ENCODE data around the gene ADGRL2.

The ADGRL2 gene

DNA sequence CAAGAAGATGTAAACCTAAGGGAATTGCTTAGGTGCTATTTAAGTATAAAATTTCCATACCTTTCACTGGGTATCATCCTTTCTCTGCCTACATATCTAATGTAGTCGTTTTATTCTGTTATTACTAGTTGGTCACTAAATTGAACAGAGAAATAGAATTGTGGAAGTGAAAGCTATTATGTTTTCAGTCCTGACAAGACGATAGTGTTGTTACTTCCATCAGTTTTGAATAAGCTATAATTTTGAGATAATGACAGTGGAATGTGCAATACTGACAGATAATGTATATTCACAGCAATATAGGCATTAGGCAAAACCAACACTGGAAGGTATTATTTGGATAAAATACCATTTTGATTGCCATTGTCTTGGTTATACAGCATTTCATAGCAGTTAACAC, 181.8 kb downstream of the ADGRL2 start:
- DNase-seq (ENCODE audit: low read depth) = no peak

DNA sequence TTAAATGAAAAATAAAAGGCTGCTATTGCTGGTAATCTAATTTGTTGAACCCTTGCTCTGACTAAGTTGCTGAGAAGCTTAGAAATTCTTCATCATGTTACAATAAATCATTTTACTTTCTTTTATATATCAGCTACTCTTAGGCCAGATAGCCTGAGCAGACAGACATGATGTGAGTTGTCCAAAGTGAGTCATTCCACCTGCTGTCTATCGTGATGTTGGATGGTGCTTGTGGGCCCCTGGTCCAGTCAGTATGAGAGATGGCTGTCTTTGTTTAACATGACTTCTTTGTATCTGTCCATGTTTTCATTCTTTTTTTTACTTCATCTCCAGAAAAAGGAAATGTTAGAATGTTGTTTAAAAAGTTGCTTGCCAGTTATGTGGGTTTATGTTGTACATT, 188.8 kb downstream of the ADGRL2 start:
- no peak for DNase-seq (ENCODE audit: low read depth)

DNA sequence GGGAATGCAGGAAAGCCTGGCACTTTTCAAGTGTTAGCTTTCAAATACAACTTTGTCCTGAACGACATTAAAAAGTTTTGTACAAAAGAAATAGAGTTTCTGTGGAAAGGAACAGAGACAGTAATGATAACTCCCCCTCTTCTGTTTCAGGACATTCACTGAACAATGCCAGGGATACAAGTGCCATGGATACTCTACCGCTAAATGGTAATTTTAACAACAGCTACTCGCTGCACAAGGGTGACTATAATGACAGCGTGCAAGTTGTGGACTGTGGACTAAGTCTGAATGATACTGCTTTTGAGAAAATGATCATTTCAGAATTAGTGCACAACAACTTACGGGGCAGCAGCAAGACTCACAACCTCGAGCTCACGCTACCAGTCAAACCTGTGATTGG, 189.5 kb downstream of the ADGRL2 start:
- DNase-seq (ENCODE audit: low read depth) = no peak

DNA sequence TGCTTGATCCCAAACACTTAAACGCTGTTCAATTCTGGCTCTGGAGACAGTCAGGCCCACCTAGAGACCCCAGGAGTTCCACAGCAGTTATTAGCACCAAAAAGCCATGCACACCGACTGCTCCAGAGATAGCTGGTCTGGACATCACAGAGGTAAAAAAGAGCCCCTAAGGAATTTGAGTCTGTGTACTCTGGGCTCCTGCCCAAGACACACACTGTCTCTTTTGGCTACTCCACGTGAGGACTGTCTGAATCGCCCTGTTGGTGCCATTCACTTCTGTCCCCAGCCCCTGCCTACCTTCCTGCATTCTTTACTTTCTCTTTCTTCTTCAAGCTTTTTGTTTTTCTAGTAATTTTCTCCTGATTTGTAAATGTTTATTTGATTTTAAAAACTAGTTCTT, 197.4 kb downstream of the ADGRL2 start:
- DNase-seq (ENCODE audit: low read depth) = no peak

DNA sequence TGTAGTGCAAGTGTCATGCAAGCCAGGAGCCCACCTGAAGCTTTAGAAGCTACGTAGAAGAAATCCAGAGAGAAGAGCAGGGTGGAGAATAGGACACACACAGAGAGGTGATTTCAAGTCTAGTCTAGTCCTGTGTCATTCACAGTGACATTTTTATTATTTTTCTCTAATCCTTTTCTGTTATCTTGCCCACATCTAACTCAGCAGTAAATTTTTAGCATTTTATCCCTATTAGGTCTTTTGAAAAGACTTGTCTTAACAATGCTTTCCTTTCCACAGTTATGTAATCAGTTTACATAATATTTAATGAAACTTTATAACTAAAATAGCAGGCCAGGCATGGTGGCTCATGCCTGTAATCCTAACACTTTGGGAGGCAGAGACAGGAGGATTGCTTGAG, 198.6 kb downstream of the ADGRL2 start:
- DNase-seq (ENCODE audit: low read depth) = no peak

DNA sequence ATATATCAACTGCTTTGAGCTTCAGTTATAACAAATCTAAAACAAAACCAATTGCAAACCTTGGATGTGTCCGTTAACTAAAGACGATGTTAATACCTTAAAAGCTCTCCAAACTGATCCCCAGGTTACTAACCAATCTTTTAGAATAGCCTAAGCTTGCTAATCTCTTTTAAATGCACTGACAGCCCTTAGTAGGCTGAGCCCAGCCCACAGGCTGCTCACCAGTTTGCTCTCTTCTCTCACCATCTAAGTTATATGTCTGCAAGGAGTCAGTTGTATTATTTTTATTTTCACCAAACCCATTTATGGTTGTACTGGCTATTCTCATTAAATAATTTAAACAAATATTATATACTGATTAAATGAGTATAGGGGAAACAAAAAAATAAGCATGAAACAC, 199.5 kb downstream of the ADGRL2 start:
- no peak for DNase-seq (ENCODE audit: low read depth)

DNA sequence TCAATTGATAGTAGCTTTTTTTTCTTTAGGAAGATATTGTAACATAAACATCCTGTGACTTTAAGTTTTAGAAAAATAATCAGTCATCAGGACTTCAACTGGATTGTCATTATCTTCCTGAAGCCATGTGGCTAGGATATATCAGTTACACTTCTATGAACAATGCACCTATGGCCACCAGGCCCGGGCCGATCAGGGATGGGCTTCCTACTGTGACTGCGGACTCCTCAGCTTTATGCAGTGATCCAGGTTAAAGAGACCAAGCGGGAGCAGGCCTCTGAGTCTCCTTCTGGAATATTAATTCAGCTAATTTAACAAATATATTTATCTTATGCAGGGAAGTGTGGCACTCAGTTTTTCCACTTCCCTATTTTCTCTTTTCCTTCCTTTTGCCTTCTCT, 200.6 kb downstream of the ADGRL2 start:
- no peak for DNase-seq (ENCODE audit: low read depth)

DNA sequence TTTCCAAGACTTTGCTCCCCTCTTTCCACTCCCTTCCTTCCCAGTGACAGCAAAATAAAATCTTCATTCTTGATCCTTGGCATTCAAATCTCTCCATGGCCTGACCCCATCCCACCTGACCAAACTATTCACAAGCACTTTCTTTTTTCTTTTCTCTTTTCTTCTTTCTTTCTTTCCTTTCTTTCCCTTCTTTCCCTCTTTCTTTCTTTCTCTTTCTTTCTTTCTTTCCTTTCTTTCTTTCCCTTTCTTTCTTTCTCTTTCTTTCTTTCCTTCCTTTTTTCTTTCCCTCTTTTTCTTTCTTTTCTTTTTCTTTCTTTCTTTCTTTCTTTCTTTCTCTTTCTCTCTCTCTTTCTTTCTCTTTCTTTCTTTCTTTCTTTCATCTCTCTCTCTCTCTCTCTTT, 207.1 kb downstream of the ADGRL2 start:
- no peak for DNase-seq (ENCODE audit: low read depth)

DNA sequence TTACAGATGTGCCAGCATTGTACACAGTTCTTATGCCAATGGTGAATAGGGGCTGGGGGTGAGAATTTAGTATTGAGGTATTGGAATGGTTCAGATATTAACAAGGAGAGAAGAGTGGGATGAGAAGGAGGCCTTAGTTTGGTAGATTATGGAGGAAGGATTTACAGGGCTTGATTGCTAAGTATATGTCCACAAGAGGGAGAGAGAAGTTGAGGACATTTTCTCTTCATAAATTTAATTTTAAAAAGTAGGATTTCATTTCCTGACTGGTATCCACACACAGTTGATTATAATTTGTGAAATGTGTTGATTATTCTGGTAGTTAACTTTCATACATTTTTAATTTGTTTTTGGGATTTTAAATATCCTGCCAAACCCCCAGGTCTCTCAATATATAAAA, 213.0 kb downstream of the ADGRL2 start:
- no peak for DNase-seq (ENCODE audit: low read depth)

DNA sequence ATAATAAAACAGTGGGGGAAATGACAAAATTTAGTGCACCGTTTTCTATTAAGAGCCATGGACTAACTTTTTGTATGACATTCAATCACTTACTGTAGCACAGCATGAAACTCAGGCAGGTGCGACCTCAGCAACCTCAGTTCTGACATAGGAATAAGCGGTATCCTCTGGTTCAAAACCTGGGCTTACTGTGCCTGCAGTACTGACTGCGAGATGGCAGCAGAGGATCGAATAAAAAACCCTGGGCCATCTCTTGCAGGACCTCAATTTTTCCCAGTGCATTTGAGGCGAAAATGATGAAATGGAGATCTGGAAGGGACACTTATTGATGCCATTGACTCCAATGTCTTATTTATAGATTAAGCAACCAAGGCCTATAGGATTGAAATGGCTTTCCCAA, 214.7 kb downstream of the ADGRL2 start:
- DNase-seq (ENCODE audit: low read depth) = no peak

DNA sequence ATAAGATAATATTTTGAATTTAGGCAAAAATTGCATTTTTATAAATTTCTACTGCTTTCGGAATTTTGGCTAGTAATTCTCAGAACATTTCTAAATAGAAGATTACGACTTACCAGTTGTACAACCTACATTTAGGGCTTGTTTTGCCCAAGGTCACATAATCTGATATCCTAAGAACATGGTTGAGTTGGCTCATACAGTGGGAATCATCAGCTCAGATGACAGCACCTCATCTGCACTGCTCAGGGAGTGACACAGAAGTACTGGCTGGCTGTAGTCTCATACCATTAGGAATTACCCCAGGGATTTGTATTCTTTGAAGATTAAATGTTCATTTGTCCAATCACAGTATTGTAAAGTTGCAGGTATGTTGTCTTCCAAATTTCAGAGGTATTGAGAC, 217.6 kb downstream of the ADGRL2 start:
- DNase-seq (ENCODE audit: low read depth) = no peak

DNA sequence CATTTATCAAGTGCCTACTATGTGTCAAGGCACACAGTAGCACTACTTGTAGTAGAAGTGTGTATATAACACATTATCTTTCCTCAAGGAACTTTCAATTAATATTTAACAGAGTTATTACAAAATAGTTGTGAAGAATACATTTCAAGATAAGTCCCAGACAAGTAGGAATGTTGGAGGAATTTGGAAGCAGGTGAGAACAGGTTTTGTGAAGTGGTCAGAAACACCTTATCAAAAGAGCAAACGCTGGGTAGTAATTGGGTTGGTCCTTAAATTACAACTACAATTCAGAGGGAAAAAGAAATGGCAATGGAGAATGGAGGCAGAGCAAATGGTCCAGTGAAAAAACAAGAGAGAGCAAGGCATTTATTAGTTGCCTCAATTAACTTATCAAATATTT, 218.8 kb downstream of the ADGRL2 start:
- no peak for DNase-seq (ENCODE audit: low read depth)

DNA sequence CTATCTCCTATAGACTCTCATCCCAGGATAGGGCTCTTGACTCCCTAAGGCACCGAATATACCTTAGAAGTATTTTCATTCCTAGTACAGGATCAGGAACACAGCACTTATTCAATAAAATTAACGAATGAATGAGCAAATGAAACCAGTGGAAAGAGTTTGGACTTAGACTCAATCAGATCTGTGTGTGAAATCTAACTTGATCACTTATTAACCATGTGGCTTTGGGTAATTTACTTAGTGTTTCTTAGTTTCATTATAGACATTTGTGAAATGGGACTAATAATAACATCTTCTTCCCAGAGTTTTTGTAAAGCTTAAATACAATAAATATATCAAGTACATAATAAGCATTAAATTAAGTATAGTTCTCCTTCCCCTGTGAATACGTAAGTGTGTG, 230.1 kb downstream of the ADGRL2 start:
- no peak for DNase-seq (ENCODE audit: low read depth)

DNA sequence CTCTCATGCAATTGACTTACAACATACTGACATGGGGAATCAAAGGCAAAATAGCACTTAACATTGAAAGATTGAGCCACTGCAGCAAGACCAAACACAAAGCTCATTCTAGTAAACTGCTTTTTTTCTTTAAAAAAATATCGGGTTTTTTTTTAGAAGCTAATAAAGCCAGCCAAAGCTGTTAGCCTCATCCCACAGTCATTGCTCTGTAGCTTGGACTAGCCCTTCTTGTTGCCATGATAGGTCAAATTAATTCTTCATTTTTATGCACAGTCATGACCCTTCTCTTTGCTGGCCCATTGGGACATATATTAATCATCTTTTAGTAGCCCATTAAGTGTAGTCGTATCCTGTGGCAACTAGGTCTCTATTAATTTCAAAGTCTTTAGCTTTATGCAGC, 231.3 kb downstream of the ADGRL2 start:
- no peak for DNase-seq (ENCODE audit: low read depth)

DNA sequence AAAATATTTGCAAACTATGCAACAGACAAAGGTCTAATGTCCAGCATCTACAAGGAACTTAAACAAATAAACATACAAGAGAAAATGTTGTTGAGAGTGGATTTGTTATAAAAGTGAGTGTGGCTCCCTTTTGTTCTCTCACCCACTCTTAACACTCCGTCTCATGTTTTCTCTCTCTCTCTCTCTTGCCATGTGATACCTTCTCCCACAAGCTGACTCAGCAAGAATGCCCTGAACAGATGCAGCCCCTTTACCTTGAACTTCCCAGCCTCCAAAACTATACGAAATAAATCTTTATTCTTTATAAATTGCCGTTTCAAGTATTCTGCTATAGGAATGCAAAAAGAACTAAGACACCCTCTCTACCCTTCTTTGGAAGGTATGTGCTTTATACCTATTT, 234.1 kb downstream of the ADGRL2 start:
- no peak for DNase-seq (ENCODE audit: low read depth)
